ENCODE measurements around the gene POC1B.

GRCh38 chr12:89504560-89505346, 21.1 kb downstream of the POC1B start:
- TF ChIP-seq CTCF (IDR thresholded peaks at IDR 0.05) = no peak
- no peak for TF ChIP-seq POLR2A (IDR thresholded peaks at IDR 0.05)
- no peak for TF ChIP-seq POLR2AphosphoS5 (IDR thresholded peaks at IDR 0.05)
- TF ChIP-seq EP300 (IDR thresholded peaks at IDR 0.05) = no peak

Data from gastroesophageal sphincter (tissue), 3 donors.